Measurements from ENCODE around the gene TTBK2. TPM values are rescaled to one million over a fixed set of nuclear protein-coding genes. Genes with fewer than 3 reads are reported as not detected.

Gene TTBK2
- total RNA-seq, 1 experiment from 2014 or later: 17.2 TPM

- TF ChIP-seq, protein P1, sequence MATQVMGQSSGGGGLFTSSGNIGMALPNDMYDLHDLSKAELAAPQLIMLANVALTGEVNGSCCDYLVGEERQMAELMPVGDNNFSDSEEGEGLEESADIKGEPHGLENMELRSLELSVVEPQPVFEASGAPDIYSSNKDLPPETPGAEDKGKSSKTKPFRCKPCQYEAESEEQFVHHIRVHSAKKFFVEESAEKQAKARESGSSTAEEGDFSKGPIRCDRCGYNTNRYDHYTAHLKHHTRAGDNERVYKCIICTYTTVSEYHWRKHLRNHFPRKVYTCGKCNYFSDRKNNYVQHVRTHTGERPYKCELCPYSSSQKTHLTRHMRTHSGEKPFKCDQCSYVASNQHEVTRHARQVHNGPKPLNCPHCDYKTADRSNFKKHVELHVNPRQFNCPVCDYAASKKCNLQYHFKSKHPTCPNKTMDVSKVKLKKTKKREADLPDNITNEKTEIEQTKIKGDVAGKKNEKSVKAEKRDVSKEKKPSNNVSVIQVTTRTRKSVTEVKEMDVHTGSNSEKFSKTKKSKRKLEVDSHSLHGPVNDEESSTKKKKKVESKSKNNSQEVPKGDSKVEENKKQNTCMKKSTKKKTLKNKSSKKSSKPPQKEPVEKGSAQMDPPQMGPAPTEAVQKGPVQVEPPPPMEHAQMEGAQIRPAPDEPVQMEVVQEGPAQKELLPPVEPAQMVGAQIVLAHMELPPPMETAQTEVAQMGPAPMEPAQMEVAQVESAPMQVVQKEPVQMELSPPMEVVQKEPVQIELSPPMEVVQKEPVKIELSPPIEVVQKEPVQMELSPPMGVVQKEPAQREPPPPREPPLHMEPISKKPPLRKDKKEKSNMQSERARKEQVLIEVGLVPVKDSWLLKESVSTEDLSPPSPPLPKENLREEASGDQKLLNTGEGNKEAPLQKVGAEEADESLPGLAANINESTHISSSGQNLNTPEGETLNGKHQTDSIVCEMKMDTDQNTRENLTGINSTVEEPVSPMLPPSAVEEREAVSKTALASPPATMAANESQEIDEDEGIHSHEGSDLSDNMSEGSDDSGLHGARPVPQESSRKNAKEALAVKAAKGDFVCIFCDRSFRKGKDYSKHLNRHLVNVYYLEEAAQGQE (IDR thresholded peaks at IDR 0.05; ENCODE audit: insufficient read depth in 1 of 2, low read depth in 2 of 2, low read length in 1 of 2): no peak
- TF ChIP-seq SIN3A (IDR thresholded peaks at IDR 0.05; ENCODE audit: borderline replicate concordance, insufficient read depth, low read depth, low read length): no peak
- TF ChIP-seq TCF7L2 (IDR thresholded peaks at IDR 0.05; ENCODE audit: low read depth, low read length): no peak
- H3K27ac ChIP-seq (ENCODE audit: low read length): no peak overlapping the region
Measured at GRCh38 chr15:42691308-42691707, 229.3 kb downstream of the TTBK2 start.

More at GRCh38 chr15:42691308-42691707, 229.3 kb downstream of the TTBK2 start:
- Histone ChIP-seq H3K9me3 (ENCODE audit: control insufficient read depth, insufficient read depth, low read depth, low read length) (no peaks in the 10 kb centered on the region), H3K4me3 (ENCODE audit: low read depth in 2 of 2, low read length in 2 of 2) (no peak overlapping the region), H3K36me3 (ENCODE audit: control insufficient read depth, insufficient read depth, low read length) (no peaks in the 10 kb centered on the region), H3K4me1 (ENCODE audit: control insufficient read depth, insufficient read depth, low read length) (no peaks in the 10 kb centered on the region), H3K27me3 (ENCODE audit: control insufficient read depth, insufficient read depth, low read length) (no peaks in the 10 kb centered on the region)
- in situ Hi-C loops (cut with HindIII; ENCODE audit: low pct_unique_long_range_greater_than_20kb, low sequenced_read_pairs): no loop called here
- POLR2A ChIA-PET: no interaction called here
- BruUV-seq (replicated peaks): no TSS peak
- intact Hi-C loops (cut with micrococcal nuclease; ENCODE audit: unreplicated experiment): no loop called here
- CTCF ChIA-PET: no interaction called here
- DNase-seq (ENCODE audit: low read depth, low spot score) (no peak), ATAC-seq (no peak)

Other genes with a start within 250 kb of the TTBK2 start
- 41.1 TPM for gene CDAN1, start 183.7 kb downstream of the TTBK2 start, total RNA-seq (2021; ENCODE audit: unreplicated experiment)
- gene UBR1, start 185.3 kb upstream of the TTBK2 start, total RNA-seq (2021; ENCODE audit: unreplicated experiment): 23.2 TPM
- 20.4 TPM for gene TMEM62, start 212.8 kb upstream of the TTBK2 start, total RNA-seq (2021; ENCODE audit: unreplicated experiment)

Data from Panc1 (cell line).